Rectal smooth muscle tissue (tissue), 1 donor: ENCODE measurements around the gene DNAH17.

Source experiments
- H3K27ac ChIP-seq: one replicate; pipeline ENCODE4 v1.7.0; 2013; ENCODE audit warnings: low read depth, low read length, inconsistent platforms
- H3K27me3 ChIP-seq: one replicate; pipeline ENCODE4 v1.7.0; 2013; ENCODE audit warnings: low read length; ENCODE audit not compliant: control insufficient read depth, insufficient read depth
- H3K36me3 ChIP-seq: one replicate; pipeline ENCODE4 v1.7.0; 2013; ENCODE audit warnings: low read length; ENCODE audit not compliant: control insufficient read depth, insufficient read depth
- H3K4me1 ChIP-seq: one replicate; pipeline ENCODE4 v1.7.0; 2013; ENCODE audit warnings: low read length; ENCODE audit not compliant: control insufficient read depth, insufficient read depth
- H3K4me3 ChIP-seq: one replicate; pipeline ENCODE4 v1.7.0; 2013; ENCODE audit warnings: low read length
- H3K9ac ChIP-seq: one replicate; pipeline ENCODE4 v1.7.0; 2013; ENCODE audit warnings: low read length

Gene DNAH17

GRCh38 chr17:78477913-78478756 is 99.1 kb downstream of the DNAH17 start:
- Histone ChIP-seq H3K36me3 (no peaks in the 10 kb centered on the region), H3K9ac (no peak overlapping the region), H3K27me3 (no peaks in the 10 kb centered on the region), H3K27ac (no peak overlapping the region), H3K4me1 (no peaks in the 10 kb centered on the region), H3K4me3 (no peak overlapping the region)

DNA sequence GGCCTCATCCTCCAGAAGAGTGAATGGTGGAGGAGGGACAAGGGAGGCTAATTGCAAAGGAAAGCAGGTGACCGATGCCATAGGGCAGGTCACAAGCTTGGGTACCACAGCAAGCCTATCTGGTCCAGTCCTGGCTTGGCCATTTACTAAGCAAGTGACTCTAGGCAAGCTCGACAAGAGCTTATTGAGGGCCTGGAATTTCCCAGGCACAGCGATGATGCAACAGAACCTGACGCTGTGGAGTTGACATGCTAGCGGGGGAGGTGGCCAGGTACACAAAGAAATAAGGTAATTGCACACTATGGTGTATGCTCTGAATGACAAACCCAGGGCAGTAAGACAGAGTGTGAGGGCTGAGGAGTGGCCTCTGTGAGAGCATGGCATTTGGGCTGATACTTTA is 100.2 kb downstream of the DNAH17 start:
- no peak overlapping the region for H3K27ac ChIP-seq
- H3K36me3 ChIP-seq: no peaks in the 10 kb centered on the region
- H3K4me3 ChIP-seq: no peak overlapping the region
- H3K27me3 ChIP-seq: no peaks in the 10 kb centered on the region
- H3K4me1 ChIP-seq: no peaks in the 10 kb centered on the region
- no peak overlapping the region for H3K9ac ChIP-seq

- Histone ChIP-seq H3K4me3 (no peak overlapping the region), H3K27ac (no peak overlapping the region), H3K9ac (no peak overlapping the region), H3K36me3 (no peaks in the 10 kb centered on the region), H3K4me1 (no peaks in the 10 kb centered on the region), H3K27me3 (no peaks in the 10 kb centered on the region)
Observed at GRCh38 chr17:78476149-78476548, 101.0 kb downstream of the DNAH17 start.

DNA sequence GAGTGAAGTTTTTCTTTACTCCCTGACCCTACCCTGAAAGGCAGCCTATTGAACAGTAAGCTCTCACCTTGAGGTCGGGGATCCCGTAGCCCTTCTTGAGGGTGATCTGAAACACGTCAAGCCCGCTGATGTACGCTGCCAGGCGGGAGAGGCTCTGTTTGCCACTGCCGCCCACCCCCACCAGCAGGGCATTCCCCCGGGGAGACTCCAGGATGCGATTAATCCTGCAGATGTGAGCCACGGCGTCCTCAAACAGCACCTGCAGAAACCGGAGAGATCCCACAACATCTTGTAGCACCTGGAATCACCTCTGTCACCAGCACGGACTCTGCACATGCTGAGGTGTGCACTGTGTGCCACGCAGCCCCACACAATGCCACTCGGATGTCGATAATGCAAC is 102.0 kb downstream of the DNAH17 start:
- no peaks in the 10 kb centered on the region for H3K36me3 ChIP-seq
- no peaks in the 10 kb centered on the region for H3K27me3 ChIP-seq
- H3K4me3 ChIP-seq: no peak overlapping the region
- no peak overlapping the region for H3K9ac ChIP-seq
- no peak overlapping the region for H3K27ac ChIP-seq
- H3K4me1 ChIP-seq: no peaks in the 10 kb centered on the region

GRCh38 chr17:78474614-78475146 is 102.5 kb downstream of the DNAH17 start:
- no peaks in the 10 kb centered on the region for H3K27me3 ChIP-seq
- no peak overlapping the region for H3K27ac ChIP-seq
- no peak overlapping the region for H3K9ac ChIP-seq
- no peak overlapping the region for H3K4me3 ChIP-seq
- H3K36me3 ChIP-seq: no peaks in the 10 kb centered on the region
- H3K4me1 ChIP-seq: no peaks in the 10 kb centered on the region

DNA sequence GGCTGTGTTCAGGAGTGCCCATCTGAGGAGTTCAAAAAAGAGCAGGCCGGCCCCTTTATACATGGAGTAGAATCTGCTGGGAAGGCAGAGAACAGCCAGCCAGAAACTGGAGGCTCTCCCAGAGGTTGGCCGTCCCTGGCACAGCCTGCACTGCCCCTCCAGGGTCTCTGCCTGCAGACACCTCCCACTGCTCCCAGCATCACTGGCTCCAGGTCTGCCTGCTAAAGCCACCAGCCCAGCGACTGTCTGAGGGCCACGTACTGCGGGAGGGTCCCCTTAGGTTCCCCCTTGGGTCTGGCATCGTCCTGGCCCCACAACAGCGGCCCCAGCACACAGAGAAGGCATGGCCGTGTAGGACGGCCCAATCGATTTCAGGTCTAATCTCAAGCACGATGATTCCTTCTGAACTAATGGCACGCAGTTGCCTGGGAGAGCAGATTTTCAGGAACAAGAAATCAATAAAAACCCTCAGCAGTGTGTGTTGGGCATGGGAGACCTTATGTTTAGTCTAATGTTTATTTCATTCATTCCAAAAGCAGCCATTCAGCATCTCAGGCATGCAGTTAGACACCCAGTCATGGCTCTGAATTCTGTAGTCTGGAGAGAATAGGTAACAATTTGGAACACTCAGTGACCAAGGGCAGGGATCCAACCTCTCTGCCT is 103.1 kb downstream of the DNAH17 start:
- H3K27me3 ChIP-seq: no peaks in the 10 kb centered on the region
- H3K4me1 ChIP-seq: no peaks in the 10 kb centered on the region
- H3K4me3 ChIP-seq: no peak overlapping the region
- H3K9ac ChIP-seq: no peak overlapping the region
- H3K27ac ChIP-seq: no peak overlapping the region
- no peaks in the 10 kb centered on the region for H3K36me3 ChIP-seq

- Histone ChIP-seq H3K9ac (no peak overlapping the region), H3K4me3 (no peak overlapping the region), H3K27me3 (no peaks in the 10 kb centered on the region), H3K4me1 (no peaks in the 10 kb centered on the region), H3K36me3 (no peaks in the 10 kb centered on the region), H3K27ac (no peak overlapping the region)
Observed at GRCh38 chr17:78472035-78472905, 104.9 kb downstream of the DNAH17 start.

DNA sequence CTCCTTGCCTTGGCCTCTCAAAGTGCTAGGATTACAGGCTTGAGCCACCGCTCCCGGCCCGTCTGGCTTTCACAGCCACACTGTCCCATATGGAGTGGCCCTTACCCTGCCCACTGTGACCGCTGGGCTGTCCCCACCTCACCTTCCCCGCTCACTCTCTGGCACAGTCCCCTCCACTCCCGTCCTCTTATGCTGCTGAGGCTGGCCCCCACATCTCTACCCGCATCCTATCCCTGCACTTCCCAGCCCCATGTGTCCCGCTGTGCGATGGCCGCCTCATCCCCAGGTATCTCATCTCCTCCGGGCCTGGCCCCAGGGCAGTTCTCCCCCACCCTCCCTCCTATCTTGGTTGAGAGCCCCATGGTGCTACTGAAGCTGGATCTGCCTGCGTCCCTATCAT is 105.6 kb downstream of the DNAH17 start:
- no peaks in the 10 kb centered on the region for H3K4me1 ChIP-seq
- H3K36me3 ChIP-seq: no peaks in the 10 kb centered on the region
- H3K4me3 ChIP-seq: no peak overlapping the region
- H3K27ac ChIP-seq: no peak overlapping the region
- no peaks in the 10 kb centered on the region for H3K27me3 ChIP-seq
- no peak overlapping the region for H3K9ac ChIP-seq

DNA sequence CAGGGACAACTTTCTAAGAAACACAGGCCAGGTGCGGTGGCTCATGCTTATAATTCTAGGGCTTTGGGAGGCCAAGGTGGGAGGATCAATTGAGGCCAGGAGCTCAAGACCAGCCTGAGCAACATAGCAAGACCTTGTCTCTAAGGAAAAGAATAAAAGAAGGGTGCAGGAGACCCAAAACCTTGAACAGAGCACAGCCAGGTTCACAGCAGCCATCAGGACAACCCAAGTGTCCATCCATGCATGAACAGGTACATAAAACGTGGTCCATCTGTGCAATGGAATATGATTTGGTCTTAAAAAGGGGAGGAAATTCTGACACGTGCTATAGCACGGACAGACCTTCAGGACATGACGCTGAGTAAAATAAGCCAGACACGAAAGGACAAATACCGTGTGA is 107.8 kb downstream of the DNAH17 start:
- Histone ChIP-seq H3K27ac (no peak overlapping the region), H3K4me1 (no peaks in the 10 kb centered on the region), H3K4me3 (no peak overlapping the region), H3K27me3 (no peaks in the 10 kb centered on the region), H3K36me3 (no peaks in the 10 kb centered on the region), H3K9ac (no peak overlapping the region)

- no peak overlapping the region for H3K9ac ChIP-seq
- H3K4me1 ChIP-seq: no peaks in the 10 kb centered on the region
- H3K36me3 ChIP-seq: no peaks in the 10 kb centered on the region
- no peak overlapping the region for H3K27ac ChIP-seq
- no peaks in the 10 kb centered on the region for H3K27me3 ChIP-seq
- no peak overlapping the region for H3K4me3 ChIP-seq
Observed at GRCh38 chr17:78468366-78468765, 108.8 kb downstream of the DNAH17 start.

GRCh38 chr17:78466786-78467715 is 110.1 kb downstream of the DNAH17 start:
- Histone ChIP-seq H3K4me1 (no peaks in the 10 kb centered on the region), H3K4me3 (no peak overlapping the region), H3K36me3 (no peaks in the 10 kb centered on the region), H3K9ac (no peak overlapping the region), H3K27ac (no peak overlapping the region), H3K27me3 (no peaks in the 10 kb centered on the region)
